ENCODE data around the gene STIM2. TPM values are rescaled to one million over a fixed set of nuclear protein-coding genes. Genes with fewer than 3 reads are reported as not detected.

Gene STIM2
- total and polyA plus RNA-seq, 9 of the 15 experiments (the other 6 are each of a cell fraction or from before 2014, with no cell fraction given), result 7.2 to 26.8 (median 15.4) TPM

GRCh38 chr4:26992657-26993361 is 132.2 kb downstream of the STIM2 start (continued):
- TF ChIP-seq ZNF707 (CRISPR knock-in tag; conservative IDR thresholded peaks at IDR 0.05), result no peak
- no peak for TF ChIP-seq MIER1 (IDR thresholded peaks at IDR 0.05; ENCODE audit: low read depth)
- no peak for TF ChIP-seq EZH2 (IDR thresholded peaks at IDR 0.05; ENCODE audit: borderline replicate concordance, low read depth, low read length)
- no peak for TF ChIP-seq RHOXF2B (CRISPR knock-in tag; conservative IDR thresholded peaks at IDR 0.05)
- no peak for TF ChIP-seq ADNP (tag; IDR thresholded peaks at IDR 0.05)
- no peak for TF ChIP-seq NKRF (IDR thresholded peaks at IDR 0.05; ENCODE audit: borderline replicate concordance)
- no peak for TF ChIP-seq MAX (CRISPR knock-in tag; IDR thresholded peaks at IDR 0.05)
- no peak for TF ChIP-seq THAP7 (CRISPR knock-in tag; IDR thresholded peaks at IDR 0.05)
- TF ChIP-seq ZNF140 (CRISPR knock-in tag; IDR thresholded peaks at IDR 0.05), result no peak
- peak; percentile 76 for TF ChIP-seq RFX1 (IDR thresholded peaks at IDR 0.05)
- no peak for TF ChIP-seq ZNF232 (CRISPR knock-in tag; IDR thresholded peaks at IDR 0.05)
- no peak for TF ChIP-seq CGGBP1 (CRISPR knock-in tag; IDR thresholded peaks at IDR 0.05)
- no peak for TF ChIP-seq STAG1 (CRISPR knock-in tag; IDR thresholded peaks at IDR 0.05; ENCODE audit: borderline replicate concordance)
- 0 out of 2 replicates have a peak, but pooled peaks have one; percentile 42 for TF ChIP-seq EP300 (IDR thresholded peaks at IDR 0.05; ENCODE audit: low read length)
- no peak for TF ChIP-seq ZHX1 (conservative IDR thresholded peaks at IDR 0.05; ENCODE audit: low read length)
- no peak for TF ChIP-seq CBX3 (IDR thresholded peaks at IDR 0.05; ENCODE audit: borderline replicate concordance in 1 of 2, low read length in 2 of 2)
- no peak for TF ChIP-seq E4F1 (CRISPR knock-in tag; IDR thresholded peaks at IDR 0.05; ENCODE audit: borderline replicate concordance)
- no peak for TF ChIP-seq ZFPM2 (CRISPR knock-in tag; IDR thresholded peaks at IDR 0.05)
- peak; percentile 45 for TF ChIP-seq DACH1 (IDR thresholded peaks at IDR 0.05; ENCODE audit: partially characterized antibody)
- TF ChIP-seq FOXK2 (conservative IDR thresholded peaks at IDR 0.05 in 1 of 2, IDR thresholded peaks at IDR 0.05 in 1 of 2; ENCODE audit: low read depth in 2 of 2), result no peak

All from K562 (cell line).